Hippocampal formation (tissue), 2 donors: Measurements from ENCODE around the gene CALCOCO1.

Experiments used
- DNase-seq, 2 donors: peaks; one replicate each; lab custom pipeline; 2025; lab: John Stamatoyannopoulos, UW

CALCOCO1 gene

GRCh38 chr12:53752192-53752601 lies 24.9 kb upstream of the CALCOCO1 start:
- DNase-seq = no peak

GRCh38 chr12:53751336-53752191 lies 24.3 kb upstream of the CALCOCO1 start, which contains the start of gene CISTR:
Gene CISTR (minus strand): TSS chr12:53751979.
- DNase-seq = no peak

GRCh38 chr12:53750812-53751335 lies 23.6 kb upstream of the CALCOCO1 start:
- DNase-seq = no peak

GRCh38 chr12:53749986-53750811 lies 22.9 kb upstream of the CALCOCO1 start:
- DNase-seq = no peak

GRCh38 chr12:53748072-53748840 lies 21.0 kb upstream of the CALCOCO1 start:
- no peak for DNase-seq

GRCh38 chr12:53747095-53747494 lies 19.8 kb upstream of the CALCOCO1 start:
- DNase-seq = no peak

- DNase-seq = peak; percentile 88 to 94
Measured at GRCh38 chr12:53746592-53747092, 19.4 kb upstream of the CALCOCO1 start.

- no peak for DNase-seq
Measured at GRCh38 chr12:53744751-53745150, 17.5 kb upstream of the CALCOCO1 start.

- no peak for DNase-seq
Measured at GRCh38 chr12:53744130-53744441, 16.8 kb upstream of the CALCOCO1 start.

GRCh38 chr12:53743266-53744129 lies 16.2 kb upstream of the CALCOCO1 start:
- DNase-seq = peak; percentile 32 to 45

- DNase-seq = no peak
Measured at GRCh38 chr12:53740130-53740491, 12.9 kb upstream of the CALCOCO1 start.

- DNase-seq = no peak
Measured at GRCh38 chr12:53739214-53740129, 12.2 kb upstream of the CALCOCO1 start.

GRCh38 chr12:53738406-53739213 lies 11.4 kb upstream of the CALCOCO1 start:
- DNase-seq = no peak

- no peak for DNase-seq
Measured at GRCh38 chr12:53737951-53738405, 10.7 kb upstream of the CALCOCO1 start.

GRCh38 chr12:53737093-53737808 lies 10.0 kb upstream of the CALCOCO1 start:
- DNase-seq = no peak

- no peak for DNase-seq
Measured at GRCh38 chr12:53736592-53736991, 9.3 kb upstream of the CALCOCO1 start.

GRCh38 chr12:53735556-53735955 lies 8.3 kb upstream of the CALCOCO1 start:
- no peak for DNase-seq

- no peak for DNase-seq
Measured at GRCh38 chr12:53734425-53734824, 7.2 kb upstream of the CALCOCO1 start.
